Loucy (cell line): ENCODE measurements around the gene TMPO.

ENCODE experiments used
- CTCF ChIP-seq: fragments of 200-600 bp; sonication (generic); conservative IDR thresholded peaks from 2 replicates; pipeline ENCODE4 v1.5.1; 2014; ENCODE audit warnings: mild to moderate bottlenecking, antibody characterized with exemption, low read length
- EZH2phosphoT487 ChIP-seq: fragments of 200-600 bp; IDR thresholded peaks from 2 replicates; pipeline ENCODE4 v1.6.1; 2018; ENCODE audit warnings: antibody characterized with exemption, mild to moderate bottlenecking, moderate library complexity, borderline replicate concordance

- no peak for TF ChIP-seq CTCF
- no peak for TF ChIP-seq EZH2phosphoT487
Measured at GRCh38 chr12:98470469-98471082, 44.8 kb upstream of the TMPO start.
